Mesodermal cell (in vitro differentiated cells): ENCODE data around the gene CNIH2.
"Not testable (repeated sequence)": the region's sequence is repeated elsewhere in the genome, so short reads cannot be mapped to it uniquely, and the experiment has no call there.

Experiments
- H3K27ac ChIP-seq: 2 replicates; pipeline ENCODE4 v1.7.0; 2013; ENCODE audit warnings: mild to moderate bottlenecking, low read depth, low read length, moderate library complexity; ENCODE audit not compliant: severe bottlenecking
- H3K36me3 ChIP-seq: 2 replicates; pipeline ENCODE4 v1.7.1; 2013; ENCODE audit warnings: mild to moderate bottlenecking, low read length, moderate library complexity; ENCODE audit not compliant: control insufficient read depth, insufficient read depth
- H3K4me1 ChIP-seq: one replicate; pipeline ENCODE4 v1.7.1; 2013; ENCODE audit warnings: mild to moderate bottlenecking, low read length; ENCODE audit not compliant: insufficient read depth, control insufficient read depth, poor library complexity, severe bottlenecking
- H3K4me3 ChIP-seq: 2 replicates; pipeline ENCODE4 v1.7.0; 2013; ENCODE audit warnings: low read length, control low read depth, mild to moderate bottlenecking; ENCODE audit not compliant: insufficient read depth, poor library complexity, severe bottlenecking; ENCODE audit errors: extremely low read depth
- H3K9me3 ChIP-seq: 2 replicates; pipeline ENCODE4 v1.7.1; 2013; ENCODE audit warnings: mild to moderate bottlenecking, low read length, moderate library complexity; ENCODE audit not compliant: control insufficient read depth
- whole genome bisulfite sequencing, 2 experiments: methylation state at CpG; one replicate each; pipeline ENCODE4 v1.1.5; 2013; ENCODE audit warnings: missing lambda C conversion rate in 2 of 2; ENCODE audit not compliant: insufficient coverage in 2 of 2; 5-methylcytosine and 5-hydroxymethylcytosine counted together

The CNIH2 gene

GRCh38 chr11:66267039-66267378 lies 11.0 kb upstream of the CNIH2 start:
- Histone ChIP-seq H3K36me3 (peaks cover 45% of the 10 kb centered on the region), H3K27ac (peak overlapping the region; percentile 43), H3K9me3 (no peaks in the 10 kb centered on the region), H3K4me1 (peaks cover 3% of the 10 kb centered on the region), H3K4me3 (peak overlapping the region; percentile 87)
- WGBS, 2 experiments: 37 to 71% methylated on average over 3 to 6 of the region's 13 CpGs

- peaks cover 3% of the 10 kb centered on the region for H3K4me1 ChIP-seq
- WGBS, 2 experiments: 1% methylated on average over 32 to 48 of the region's 61 CpGs
- peaks cover 45% of the 10 kb centered on the region for H3K36me3 ChIP-seq
- peak overlapping the region; percentile 87 for H3K4me3 ChIP-seq
- H3K27ac ChIP-seq: peak overlapping the region; percentile 91
- no peaks in the 10 kb centered on the region for H3K9me3 ChIP-seq
These were observed 10.4 kb upstream of the CNIH2 start for GRCh38 chr11:66267379-66268243.

DNA sequence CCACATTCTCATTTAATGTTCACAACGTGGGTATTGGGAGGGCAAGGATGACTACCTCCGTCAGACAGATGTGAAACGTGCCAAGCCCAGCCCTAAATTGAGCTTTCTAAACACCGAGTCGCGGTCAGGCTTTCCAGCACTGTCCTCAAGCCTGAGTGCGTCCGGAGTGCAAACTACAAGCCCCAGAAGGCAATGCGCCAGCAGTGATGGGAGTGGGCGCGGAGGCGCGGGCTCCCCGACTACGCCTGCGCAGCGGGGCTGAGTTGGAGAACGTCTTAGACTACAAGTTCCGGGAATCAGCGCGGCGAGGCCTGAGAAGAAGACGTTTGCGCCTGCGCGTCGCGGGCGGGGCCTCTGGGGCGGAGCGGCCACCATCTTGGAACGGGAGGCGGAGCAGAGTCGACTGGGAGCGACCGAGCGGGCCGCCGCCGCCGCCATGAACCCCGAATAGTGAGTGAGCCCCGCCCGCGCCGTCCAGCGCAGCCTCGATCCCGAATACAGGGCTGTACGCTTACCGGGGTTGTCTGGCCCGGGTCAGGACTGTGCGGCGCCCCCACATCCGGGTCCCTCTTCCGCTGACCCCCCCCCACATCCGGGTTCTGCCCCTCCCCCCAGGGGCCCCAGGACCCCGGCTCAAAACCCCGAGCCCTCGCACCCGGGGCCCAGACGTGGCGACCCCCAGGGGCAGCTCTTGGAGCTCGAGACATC lies 9.6 kb upstream of the CNIH2 start, which contains the start of gene RAB1B:
RAB1B (plus strand) TSS at position 396 of the 708 bp plus-strand sequence; CDS start at position 437, 41 bp downstream.
- peak within 1 kb of the TSS; percentile 87 for H3K4me3 ChIP-seq
- peaks cover 3% of the 10 kb centered on the region for H3K4me1 ChIP-seq
- H3K36me3 ChIP-seq: peaks cover 45% of the 10 kb centered on the region
- no peaks in the 10 kb centered on the region for H3K9me3 ChIP-seq
- H3K27ac ChIP-seq: peak within 1 kb of the TSS; percentile 91
- WGBS, 2 experiments: 0% methylated on average over 48 to 56 of the region's 64 CpGs

DNA sequence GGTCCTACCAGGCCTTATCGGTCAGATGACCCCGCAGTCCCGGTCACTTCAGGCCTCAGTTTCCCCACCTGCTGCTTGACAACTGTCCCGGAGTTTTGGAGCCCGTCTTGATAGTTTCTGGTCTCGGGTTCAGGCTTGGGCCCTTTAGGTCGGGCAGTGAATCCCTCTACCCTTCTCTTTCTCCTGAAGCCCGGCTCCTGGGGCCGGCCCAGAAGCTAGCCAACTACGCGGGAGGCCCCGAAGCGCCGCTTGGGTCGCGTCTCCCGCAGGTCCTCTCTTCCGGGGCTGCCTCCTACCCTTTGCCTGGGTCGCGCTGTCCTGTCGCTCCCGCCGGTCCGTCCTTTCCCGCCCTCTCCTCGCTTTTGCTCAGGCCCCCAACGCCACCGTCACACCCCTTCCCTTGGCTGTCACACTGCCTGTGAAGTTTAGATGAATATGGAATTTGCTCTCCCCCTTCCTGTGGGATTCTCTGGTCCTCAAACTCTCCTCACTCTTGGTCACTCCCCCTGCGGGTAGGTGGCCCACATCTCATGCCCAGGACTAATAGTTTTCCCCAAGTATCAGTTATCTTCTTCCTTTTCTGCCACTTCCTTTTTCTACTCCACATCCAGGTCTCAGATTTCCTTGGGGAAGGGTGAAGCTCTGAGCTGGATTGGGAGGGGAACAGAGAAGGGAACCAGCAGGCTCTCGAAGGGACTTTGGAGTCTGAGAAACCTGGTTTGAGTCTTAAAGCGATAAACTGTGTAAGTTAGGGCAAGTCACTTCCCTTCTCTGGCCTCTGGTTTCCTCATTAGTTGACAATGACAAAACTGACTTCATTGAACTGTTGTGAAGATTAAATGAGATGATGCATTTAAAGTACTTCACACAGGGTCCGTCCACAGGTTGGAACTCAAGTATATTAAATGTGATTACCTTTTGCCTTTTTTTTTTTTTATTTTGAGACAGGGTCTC lies 8.7 kb upstream of the CNIH2 start:
- H3K36me3 ChIP-seq: peaks cover 45% of the 10 kb centered on the region
- no peaks in the 10 kb centered on the region for H3K9me3 ChIP-seq
- H3K4me1 ChIP-seq: peaks cover 3% of the 10 kb centered on the region
- WGBS, 2 experiments: 4 to 5% methylated on average over 26 of the region's 32 CpGs
- peak overlapping the region; percentile 91 for H3K27ac ChIP-seq
- peak overlapping the region; percentile 87 for H3K4me3 ChIP-seq

DNA sequence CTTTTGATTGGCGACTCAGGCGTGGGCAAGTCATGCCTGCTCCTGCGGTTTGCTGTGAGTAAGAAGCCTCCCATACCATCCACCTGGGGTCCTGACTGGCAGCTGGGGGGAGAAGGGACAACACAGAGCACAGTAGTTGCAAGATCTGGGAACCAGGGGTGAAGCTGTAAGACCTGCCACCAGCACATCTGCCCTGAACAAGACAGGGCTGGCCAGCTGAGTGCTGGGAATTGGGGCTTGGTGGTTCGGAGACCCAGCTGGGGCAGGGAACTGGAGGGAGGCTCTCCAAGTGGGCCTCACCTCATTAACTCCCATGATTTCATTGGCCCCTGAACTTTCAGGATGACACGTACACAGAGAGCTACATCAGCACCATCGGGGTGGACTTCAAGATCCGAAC lies 6.2 kb upstream of the CNIH2 start:
- Histone ChIP-seq H3K9me3 (no peaks in the 10 kb centered on the region), H3K27ac (no peak overlapping the region), H3K36me3 (peaks cover 53% of the 10 kb centered on the region), H3K4me1 (peaks cover 3% of the 10 kb centered on the region), H3K4me3 (no peak overlapping the region)
- WGBS, 2 experiments: 88 to 97% methylated on average over 4 to 5 of the region's 7 CpGs

GRCh38 chr11:66272596-66272995 lies 5.4 kb upstream of the CNIH2 start:
- WGBS, 2 experiments: 100% methylated on average over 2 of the region's 2 CpGs
- Histone ChIP-seq H3K4me3 (no peak overlapping the region), H3K27ac (no peak overlapping the region), H3K9me3 (no peaks in the 10 kb centered on the region), H3K4me1 (peaks cover 3% of the 10 kb centered on the region), H3K36me3 (peaks cover 53% of the 10 kb centered on the region)

DNA sequence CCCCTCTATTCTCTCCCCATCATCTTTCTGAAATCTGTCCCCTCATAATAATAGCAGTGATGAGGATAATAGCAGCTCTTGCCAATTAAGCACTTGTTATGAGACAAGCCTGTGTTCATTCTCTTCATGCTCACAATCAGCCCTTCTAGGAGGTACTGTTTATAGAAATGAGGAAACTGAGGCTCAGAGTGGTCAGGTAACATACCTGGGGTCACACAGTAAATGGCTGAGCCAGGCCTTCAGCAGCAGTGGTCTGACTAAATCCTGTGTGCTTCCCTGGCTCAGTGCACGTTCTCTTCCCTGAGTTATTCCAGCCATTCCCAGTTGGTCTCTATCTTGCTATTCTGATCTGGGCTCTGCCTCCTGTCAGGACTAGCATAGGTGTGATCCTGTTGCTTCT lies 3.8 kb upstream of the CNIH2 start:
- Histone ChIP-seq H3K4me3 (no peak overlapping the region), H3K27ac (no peak overlapping the region), H3K36me3 (peaks cover 53% of the 10 kb centered on the region), H3K4me1 (peaks cover 7% of the 10 kb centered on the region), H3K9me3 (no peaks in the 10 kb centered on the region)
- 100% methylated on average over 1 of the region's 1 CpG for WGBS, 2 experiments

GRCh38 chr11:66275396-66275795 lies 2.6 kb upstream of the CNIH2 start:
- peaks cover 51% of the 10 kb centered on the region for H3K36me3 ChIP-seq
- no peak overlapping the region for H3K4me3 ChIP-seq
- 96 to 98% methylated on average over 6 to 7 of the region's 8 CpGs for WGBS, 2 experiments
- peaks cover 14% of the 10 kb centered on the region for H3K4me1 ChIP-seq
- no peak overlapping the region for H3K27ac ChIP-seq
- no peaks in the 10 kb centered on the region for H3K9me3 ChIP-seq

DNA sequence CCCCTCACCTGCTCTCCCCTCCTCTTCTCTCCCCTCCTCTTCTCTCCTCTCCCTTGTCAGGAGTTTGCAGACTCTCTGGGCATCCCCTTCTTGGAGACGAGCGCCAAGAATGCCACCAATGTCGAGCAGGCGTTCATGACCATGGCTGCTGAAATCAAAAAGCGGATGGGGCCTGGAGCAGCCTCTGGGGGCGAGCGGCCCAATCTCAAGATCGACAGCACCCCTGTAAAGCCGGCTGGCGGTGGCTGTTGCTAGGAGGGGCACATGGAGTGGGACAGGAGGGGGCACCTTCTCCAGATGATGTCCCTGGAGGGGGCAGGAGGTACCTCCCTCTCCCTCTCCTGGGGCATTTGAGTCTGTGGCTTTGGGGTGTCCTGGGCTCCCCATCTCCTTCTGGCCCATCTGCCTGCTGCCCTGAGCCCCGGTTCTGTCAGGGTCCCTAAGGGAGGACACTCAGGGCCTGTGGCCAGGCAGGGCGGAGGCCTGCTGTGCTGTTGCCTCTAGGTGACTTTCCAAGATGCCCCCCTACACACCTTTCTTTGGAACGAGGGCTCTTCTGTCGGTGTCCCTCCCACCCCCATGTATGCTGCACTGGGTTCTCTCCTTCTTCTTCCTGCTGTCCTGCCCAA lies 1.9 kb upstream of the CNIH2 start:
- Histone ChIP-seq H3K4me3 (no peak overlapping the region), H3K27ac (no peak overlapping the region), H3K9me3 (no peaks in the 10 kb centered on the region), H3K36me3 (peaks cover 50% of the 10 kb centered on the region), H3K4me1 (peaks cover 21% of the 10 kb centered on the region)
- WGBS, 2 experiments: 99 to 100% methylated on average over 8 to 11 of the region's 14 CpGs

DNA sequence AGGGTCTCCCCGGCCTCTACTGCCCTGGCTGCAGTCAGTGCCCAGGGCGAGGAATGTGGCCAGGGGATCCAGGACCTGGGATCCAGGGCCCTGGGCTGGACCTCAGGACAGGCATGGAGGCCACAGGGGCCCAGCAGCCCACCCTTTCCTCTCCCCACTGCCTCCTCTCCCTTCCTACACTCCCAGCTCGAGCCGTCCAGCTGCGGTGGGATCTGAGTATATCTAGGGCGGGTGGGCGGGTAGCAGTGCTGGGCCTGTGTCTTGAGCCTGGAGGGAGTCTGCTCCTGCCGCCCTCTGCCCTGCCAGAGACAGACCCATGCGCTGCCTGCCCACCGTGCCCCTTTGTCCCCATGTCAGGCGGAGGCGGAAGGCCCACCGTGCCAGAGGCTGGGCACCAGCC lies 1.4 kb upstream of the CNIH2 start:
- not testable (repeated sequence) for H3K4me3 ChIP-seq
- WGBS, 2 experiments: 92 to 94% methylated on average over 8 of the region's 13 CpGs
- H3K36me3 ChIP-seq: peaks cover 46% of the 10 kb centered on the region

More for the DNA sequence above, 1.4 kb upstream of the CNIH2 start:
- H3K9me3 ChIP-seq, H3K27ac ChIP-seq: not testable (repeated sequence)
- H3K4me1 ChIP-seq: peaks cover 26% of the 10 kb centered on the region
